ENCODE results near the gene SCN3B.

GRCh38 chr11:123700772-123701171 is 46.3 kb upstream of the SCN3B start:
- TF ChIP-seq, protein P1, sequence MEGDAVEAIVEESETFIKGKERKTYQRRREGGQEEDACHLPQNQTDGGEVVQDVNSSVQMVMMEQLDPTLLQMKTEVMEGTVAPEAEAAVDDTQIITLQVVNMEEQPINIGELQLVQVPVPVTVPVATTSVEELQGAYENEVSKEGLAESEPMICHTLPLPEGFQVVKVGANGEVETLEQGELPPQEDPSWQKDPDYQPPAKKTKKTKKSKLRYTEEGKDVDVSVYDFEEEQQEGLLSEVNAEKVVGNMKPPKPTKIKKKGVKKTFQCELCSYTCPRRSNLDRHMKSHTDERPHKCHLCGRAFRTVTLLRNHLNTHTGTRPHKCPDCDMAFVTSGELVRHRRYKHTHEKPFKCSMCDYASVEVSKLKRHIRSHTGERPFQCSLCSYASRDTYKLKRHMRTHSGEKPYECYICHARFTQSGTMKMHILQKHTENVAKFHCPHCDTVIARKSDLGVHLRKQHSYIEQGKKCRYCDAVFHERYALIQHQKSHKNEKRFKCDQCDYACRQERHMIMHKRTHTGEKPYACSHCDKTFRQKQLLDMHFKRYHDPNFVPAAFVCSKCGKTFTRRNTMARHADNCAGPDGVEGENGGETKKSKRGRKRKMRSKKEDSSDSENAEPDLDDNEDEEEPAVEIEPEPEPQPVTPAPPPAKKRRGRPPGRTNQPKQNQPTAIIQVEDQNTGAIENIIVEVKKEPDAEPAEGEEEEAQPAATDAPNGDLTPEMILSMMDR (IDR thresholded peaks at IDR 0.05), result no peak
- TF ChIP-seq POLR2A (IDR thresholded peaks at IDR 0.05), result no peak

Measured in vagina (tissue), 2 donors.